Transverse colon (tissue), 4 donors: ENCODE results near the gene LDB2. TPM values are rescaled to one million over a fixed set of nuclear protein-coding genes. Genes with fewer than 3 reads are reported as not detected.
"Not testable (repeated sequence)": the region's sequence is repeated elsewhere in the genome, so short reads cannot be mapped to it uniquely, and the experiment has no call there.

ENCODE experiments used
- DNase-seq: peaks from one replicate; pipeline ENCODE4 v3.0.0-alpha.2; 2019
- H3K27ac ChIP-seq, 4 donors: fragments of 200-600 bp; sonication (generic); 2 replicates each; pipeline ENCODE4 v1.5.1; 2016 to 2018; ENCODE audit warnings: inconsistent platforms in 4 of 4
- H3K27me3 ChIP-seq: fragments of 200-600 bp; sonication (generic); 2 replicates; pipeline ENCODE4 v1.5.1; 2017; ENCODE audit warnings: inconsistent platforms
- H3K36me3 ChIP-seq, 4 donors: fragments of 200-600 bp; sonication (generic); 2 replicates each; pipeline ENCODE4 v1.5.1; 2017 to 2019; ENCODE audit warnings: inconsistent platforms in 4 of 4
- H3K4me1 ChIP-seq, 4 donors: fragments of 200-600 bp; sonication (generic); 2 replicates each; pipeline ENCODE4 v1.5.1; 2017 to 2020; ENCODE audit warnings: inconsistent platforms in 4 of 4
- H3K4me3 ChIP-seq, 4 donors: fragments of 200-600 bp; sonication (generic); 1 replicate in 1 of 4; 2 replicates in 3 of 4; pipeline versions ENCODE4 v1.5.1 to v1.6.1; 2017 to 2019; ENCODE audit warnings: inconsistent platforms in 4 of 4
- H3K9me3 ChIP-seq, 2 donors: fragments of 200-600 bp; sonication (generic); 2 replicates each; pipeline ENCODE4 v1.5.1; 2017 to 2019; ENCODE audit warnings: inconsistent platforms in 2 of 2
- CTCF ChIP-seq, 5 experiments: fragments of 200-600 bp in 3 of 5; fragments of 450-650 bp in 2 of 5; sonication (generic) in 3 of 5; IDR thresholded peaks; 1 replicate in 2 of 5; 2 replicates in 3 of 5; pipeline ENCODE4 v1.5.1; 2016 to 2017; ENCODE audit warnings: antibody characterized with exemption in 5 of 5, inconsistent platforms in 3 of 5, mild to moderate bottlenecking in 2 of 5, moderate library complexity in 1 of 5
- EP300 ChIP-seq: sonication (generic); formaldehyde crosslinking; IDR thresholded peaks from one replicate; pipeline ENCODE4 v1.6.1; 2017; ENCODE audit warnings: antibody characterized with exemption, low read depth
- POLR2A ChIP-seq: fragments of 450-650 bp; IDR thresholded peaks from one replicate; pipeline ENCODE4 v1.6.1; 2016; ENCODE audit warnings: antibody characterized with exemption, mild to moderate bottlenecking, moderate library complexity
- POLR2AphosphoS5 ChIP-seq, 3 donors: sonication (generic); formaldehyde crosslinking; IDR thresholded peaks; one replicate each; pipeline ENCODE4 v1.6.1; 2016; ENCODE audit warnings: antibody characterized with exemption in 3 of 3
- WGBS, 2 donors: methylation state at CpG; one replicate each; pipeline ENCODE4 v1.1.5; 2018; ENCODE audit warnings: low coverage in 1 of 2; 5-methylcytosine and 5-hydroxymethylcytosine counted together
- in situ Hi-C, 4 donors: fragments of 200-750 bp; cut with MboI; loops; one replicate each; pipeline versions ENCODE4 v1.15.0 to v1.15.1; 2017; ENCODE audit warnings: low sequenced_read_pairs in 3 of 4, low pct_ligation_motif_present in 1 of 4, low pct_unique_long_range_greater_than_20kb in 1 of 4
- intact Hi-C: fragments of 100-400 bp; cut with DNase I; formaldehyde crosslinking; loops from one replicate; pipeline ENCODE4 v1.15.1; 2023; ENCODE audit warnings: low total_unique reads
- total RNA-seq, 4 donors: library from RNA; depleted of rRNA; stranded (reverse); fragments of >200 nt; gene quantifications; one replicate each; pipeline ENCODE4 v1.1.0, GENCODE V29; 2016

Gene LDB2
- total RNA-seq, 4 donors from 2014 or later: 7.0 to 46.6 (median 8.9) TPM

GRCh38 chr4:16931339-16932305 is 33.2 kb upstream of the LDB2 start:
- 19 to 70% methylated on average over 1 to 5 of the region's 5 CpGs for WGBS, 2 donors
- DNase-seq: no peak
- Histone ChIP-seq H3K4me3 (no peak overlapping the region), H3K4me1 (no peaks in the 10 kb centered on the region), H3K9me3 (no peaks in the 10 kb centered on the region), H3K27me3 (no peaks in the 10 kb centered on the region), H3K36me3 (no peaks in the 10 kb centered on the region), H3K27ac (no peak overlapping the region)
- TF ChIP-seq CTCF (IDR thresholded peaks at IDR 0.05): no peak
- TF ChIP-seq POLR2AphosphoS5 (IDR thresholded peaks at IDR 0.05): no peak
- no peak for TF ChIP-seq EP300
- no peak for TF ChIP-seq POLR2A
- intact Hi-C loops: no loop called here
- in situ Hi-C loops: no loop called here

DNA sequence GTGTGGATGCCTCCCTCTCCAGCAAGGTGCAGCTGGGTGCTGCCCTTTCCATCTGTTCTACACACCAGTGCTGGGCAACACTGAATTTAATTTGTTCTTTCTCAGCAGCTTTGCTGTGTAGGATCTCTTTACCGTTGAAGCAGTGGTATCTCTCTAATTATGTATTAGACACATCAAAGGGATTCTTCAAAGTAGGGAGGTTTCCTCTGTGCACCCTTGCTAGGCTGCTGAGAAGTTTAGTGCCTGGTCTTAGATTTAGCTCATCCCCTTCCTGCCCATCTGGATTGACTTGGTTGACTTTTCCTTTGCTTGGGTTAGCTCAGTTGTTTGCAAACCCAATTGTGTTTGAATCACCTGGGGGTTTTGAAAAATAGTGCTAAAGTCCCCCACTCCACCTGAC is 27.8 kb upstream of the LDB2 start:
- intact Hi-C loops: no loop called here
- TF ChIP-seq EP300 (no peak), POLR2AphosphoS5 (IDR thresholded peaks at IDR 0.05) (no peak), CTCF (IDR thresholded peaks at IDR 0.05) (no peak), POLR2A (no peak)
- no peaks in the 10 kb centered on the region for H3K9me3 ChIP-seq

DNA sequence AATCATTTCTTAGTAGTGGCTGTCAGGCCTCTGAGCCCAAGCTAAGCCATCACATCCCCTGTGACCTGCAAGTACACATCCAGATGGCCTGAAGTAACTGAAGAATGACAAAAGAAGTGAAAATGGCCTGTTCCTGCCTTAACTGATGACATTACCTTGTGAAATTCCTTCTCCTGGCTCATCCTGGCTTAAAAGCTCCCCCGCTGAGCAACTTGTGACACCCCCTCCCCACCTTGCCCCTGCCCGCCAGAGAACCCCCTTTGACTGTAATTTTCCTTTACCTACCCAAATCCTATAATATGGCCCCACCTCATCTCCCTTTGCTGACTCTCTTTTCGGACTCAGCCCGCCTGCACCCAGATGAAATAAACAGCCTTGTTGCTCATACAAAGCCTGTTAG is 20.3 kb upstream of the LDB2 start:
- H3K27me3 ChIP-seq, intact Hi-C loops, H3K9me3 ChIP-seq, DNase-seq, in situ Hi-C loops, H3K4me1 ChIP-seq, H3K27ac ChIP-seq, H3K4me3 ChIP-seq, H3K36me3 ChIP-seq: not testable (repeated sequence)
- 87 to 91% methylated on average over 4 of the region's 4 CpGs for WGBS, 2 donors

More for the DNA sequence above, 27.8 kb upstream of the LDB2 start:
- 54% methylated on average over 1 of the region's 1 CpG; no CpG with 5 or more reads in 1 of the 2 donors for WGBS, 2 donors
- Histone ChIP-seq H3K27ac (no peak overlapping the region), H3K4me3 (no peak overlapping the region), H3K27me3 (no peaks in the 10 kb centered on the region), H3K4me1 (no peaks in the 10 kb centered on the region), H3K36me3 (no peaks in the 10 kb centered on the region)
- no peak for DNase-seq
- in situ Hi-C loops: no loop called here

DNA sequence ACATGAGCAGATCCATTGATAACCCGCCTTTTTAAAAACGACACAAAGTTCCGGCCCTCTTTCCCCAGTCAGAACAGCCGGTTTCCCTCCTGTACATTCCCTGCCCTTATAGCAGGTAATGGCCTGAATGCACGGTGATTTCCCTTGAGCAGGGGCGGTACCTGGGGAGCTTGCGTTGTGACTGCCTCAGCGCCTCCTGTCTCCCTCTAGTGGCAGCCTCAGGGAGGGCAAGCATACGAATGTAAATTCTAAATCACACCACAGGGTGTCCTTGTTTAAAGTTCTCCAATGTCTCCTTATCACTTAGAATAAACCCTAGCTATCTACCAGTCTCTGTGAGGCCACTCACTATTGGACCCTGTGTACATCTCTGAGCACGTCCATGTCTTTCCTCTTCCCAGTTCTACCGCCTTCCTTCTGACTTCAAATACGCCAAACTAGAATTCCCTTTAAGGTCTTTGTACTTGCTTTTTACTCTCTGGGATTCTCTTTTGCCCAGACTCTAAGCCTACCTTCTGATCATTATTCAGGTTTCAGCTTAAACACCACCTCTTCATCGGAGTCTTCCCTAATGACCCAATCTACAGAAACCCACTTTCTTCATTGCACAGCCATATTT is 18.4 kb upstream of the LDB2 start:
- DNase-seq: peak; percentile 53
- no peaks in the 10 kb centered on the region for H3K4me1 ChIP-seq
- in situ Hi-C loops (no loop called here), intact Hi-C loops (no loop called here)
- no peak overlapping the region for H3K27ac ChIP-seq
- no peak overlapping the region for H3K4me3 ChIP-seq
- WGBS, 2 donors: 65 to 76% methylated on average over 7 to 13 of the region's 13 CpGs
- no peaks in the 10 kb centered on the region for H3K27me3 ChIP-seq
- no peaks in the 10 kb centered on the region for H3K36me3 ChIP-seq
- H3K9me3 ChIP-seq: no peaks in the 10 kb centered on the region
- TF ChIP-seq CTCF (IDR thresholded peaks at IDR 0.05): peak; percentile 46 to 67 (median 53)
- TF ChIP-seq POLR2AphosphoS5 (IDR thresholded peaks at IDR 0.05): no peak
